ENCODE results near the gene CDC42.
A peak's percentile ranks its signal among the peaks of the same experiment; 100 is the strongest.

CDC42 gene

GRCh38 chr1:22053861-22054770 is 1.6 kb downstream of the CDC42 start:
- H4K8ac ChIP-seq (ENCODE audit: low read depth, low read length) = no peak overlapping the region
- H3K9ac ChIP-seq (ENCODE audit: low read length) = peak overlapping the region; percentile 99
- peaks cover 56% of the 10 kb centered on the region for H3K79me2 ChIP-seq (ENCODE audit: control insufficient read depth, insufficient read depth, low read length)
- no peak overlapping the region for H2BK120ac ChIP-seq (ENCODE audit: low read depth, low read length)
- H3K56ac ChIP-seq (ENCODE audit: low read length) = peak overlapping the region; percentile 97
- no peak overlapping the region for H3K23ac ChIP-seq (ENCODE audit: low read length)
- H3K27me3 ChIP-seq (ENCODE audit: insufficient read depth, low read length, poor library complexity) = no peaks in the 10 kb centered on the region
- no peaks in the 10 kb centered on the region for H3K36me3 ChIP-seq (ENCODE audit: control insufficient read depth, insufficient read depth, low read length)
- H3K4me3 ChIP-seq (ENCODE audit: low read length) = peak overlapping the region; percentile 96
- no peak overlapping the region for H4K5ac ChIP-seq (ENCODE audit: low read length)
- H3K4me2 ChIP-seq (ENCODE audit: low read length) = peak overlapping the region; percentile 100
- H3K27ac ChIP-seq (ENCODE audit: low read depth, low read length) = peak overlapping the region; percentile 99
- no peak overlapping the region for H3K4ac ChIP-seq (ENCODE audit: low read depth, low read length)
- no peaks in the 10 kb centered on the region for H3K4me1 ChIP-seq (ENCODE audit: control insufficient read depth, low read depth, low read length)
- H2AK5ac ChIP-seq (ENCODE audit: low read length) = no peak overlapping the region
- no peak overlapping the region for H2BK15ac ChIP-seq (replicated peaks; ENCODE audit: low read depth)
- DNase-seq = no peak
- no peak overlapping the region for H2BK5ac ChIP-seq (ENCODE audit: low read length)
- H3K18ac ChIP-seq (ENCODE audit: low read length) = peak overlapping the region; percentile 99
- H3K79me1 ChIP-seq (ENCODE audit: low read length) = peaks cover 2% of the 10 kb centered on the region
- WGBS (ENCODE audit: extremely low coverage, insufficient coverage, low lambda C conversion rate) = 100% methylated on average over 2 of the region's 19 CpGs

GRCh38 chr1:22055463-22055862 is 3.0 kb downstream of the CDC42 start:
- H4K5ac ChIP-seq (ENCODE audit: low read length) = no peak overlapping the region
- H2BK15ac ChIP-seq (replicated peaks; ENCODE audit: low read depth) = no peak overlapping the region
- no peak overlapping the region for H3K18ac ChIP-seq (ENCODE audit: low read length)
- peaks cover 2% of the 10 kb centered on the region for H3K79me1 ChIP-seq (ENCODE audit: low read length)
- H2AK5ac ChIP-seq (ENCODE audit: low read length) = no peak overlapping the region
- peak; percentile 35 for DNase-seq
- peaks cover 68% of the 10 kb centered on the region for H3K79me2 ChIP-seq (ENCODE audit: control insufficient read depth, insufficient read depth, low read length)
- H3K4me2 ChIP-seq (ENCODE audit: low read length) = no peak overlapping the region
- WGBS (ENCODE audit: extremely low coverage, insufficient coverage, low lambda C conversion rate) = no CpG with 5 or more reads among the region's 6 CpGs
- no peak overlapping the region for H2BK5ac ChIP-seq (ENCODE audit: low read length)
- H3K27ac ChIP-seq (ENCODE audit: low read depth, low read length) = no peak overlapping the region
- H3K4me3 ChIP-seq (ENCODE audit: low read length) = no peak overlapping the region
- no peak overlapping the region for H2BK120ac ChIP-seq (ENCODE audit: low read depth, low read length)
- no peaks in the 10 kb centered on the region for H3K4me1 ChIP-seq (ENCODE audit: control insufficient read depth, low read depth, low read length)
- H3K9ac ChIP-seq (ENCODE audit: low read length) = no peak overlapping the region
- no peaks in the 10 kb centered on the region for H3K36me3 ChIP-seq (ENCODE audit: control insufficient read depth, insufficient read depth, low read length)
- H3K4ac ChIP-seq (ENCODE audit: low read depth, low read length) = no peak overlapping the region
- no peak overlapping the region for H4K8ac ChIP-seq (ENCODE audit: low read depth, low read length)
- no peak overlapping the region for H3K56ac ChIP-seq (ENCODE audit: low read length)
- no peak overlapping the region for H3K23ac ChIP-seq (ENCODE audit: low read length)
- no peaks in the 10 kb centered on the region for H3K27me3 ChIP-seq (ENCODE audit: insufficient read depth, low read length, poor library complexity)

- H3K36me3 ChIP-seq (ENCODE audit: control insufficient read depth, insufficient read depth, low read length) = no peaks in the 10 kb centered on the region
- WGBS (ENCODE audit: extremely low coverage, insufficient coverage, low lambda C conversion rate) = no CpG with 5 or more reads among the region's 1 CpG
- no peaks in the 10 kb centered on the region for H3K27me3 ChIP-seq (ENCODE audit: insufficient read depth, low read length, poor library complexity)
- H2BK5ac ChIP-seq (ENCODE audit: low read length) = no peak overlapping the region
- no peak overlapping the region for H3K4me3 ChIP-seq (ENCODE audit: low read length)
- H2BK15ac ChIP-seq (replicated peaks; ENCODE audit: low read depth) = no peak overlapping the region
- H3K18ac ChIP-seq (ENCODE audit: low read length) = no peak overlapping the region
- no peak for DNase-seq
- no peak overlapping the region for H3K23ac ChIP-seq (ENCODE audit: low read length)
- no peak overlapping the region for H3K4ac ChIP-seq (ENCODE audit: low read depth, low read length)
- H4K5ac ChIP-seq (ENCODE audit: low read length) = no peak overlapping the region
- no peak overlapping the region for H4K8ac ChIP-seq (ENCODE audit: low read depth, low read length)
- H2AK5ac ChIP-seq (ENCODE audit: low read length) = no peak overlapping the region
- H3K27ac ChIP-seq (ENCODE audit: low read depth, low read length) = no peak overlapping the region
- no peak overlapping the region for H3K4me2 ChIP-seq (ENCODE audit: low read length)
- H2BK120ac ChIP-seq (ENCODE audit: low read depth, low read length) = no peak overlapping the region
- H3K79me1 ChIP-seq (ENCODE audit: low read length) = peaks cover 2% of the 10 kb centered on the region
- H3K4me1 ChIP-seq (ENCODE audit: control insufficient read depth, low read depth, low read length) = no peaks in the 10 kb centered on the region
- no peak overlapping the region for H3K9ac ChIP-seq (ENCODE audit: low read length)
- peaks cover 71% of the 10 kb centered on the region for H3K79me2 ChIP-seq (ENCODE audit: control insufficient read depth, insufficient read depth, low read length)
- no peak overlapping the region for H3K56ac ChIP-seq (ENCODE audit: low read length)
Observed at GRCh38 chr1:22056043-22056442, 3.5 kb downstream of the CDC42 start.

- Histone ChIP-seq H3K18ac (ENCODE audit: low read length) (no peak overlapping the region), H3K4ac (ENCODE audit: low read depth, low read length) (no peak overlapping the region), H2BK5ac (ENCODE audit: low read length) (no peak overlapping the region), H3K23ac (ENCODE audit: low read length) (no peak overlapping the region), H3K36me3 (ENCODE audit: control insufficient read depth, insufficient read depth, low read length) (no peaks in the 10 kb centered on the region), H2BK15ac (replicated peaks; ENCODE audit: low read depth) (no peak overlapping the region), H3K9ac (ENCODE audit: low read length) (no peak overlapping the region), H3K27ac (ENCODE audit: low read depth, low read length) (no peak overlapping the region), H3K4me3 (ENCODE audit: low read length) (no peak overlapping the region), H4K8ac (ENCODE audit: low read depth, low read length) (no peak overlapping the region), H3K79me1 (ENCODE audit: low read length) (peaks cover 2% of the 10 kb centered on the region), H3K4me1 (ENCODE audit: control insufficient read depth, low read depth, low read length) (no peaks in the 10 kb centered on the region), H3K4me2 (ENCODE audit: low read length) (no peak overlapping the region), H4K5ac (ENCODE audit: low read length) (no peak overlapping the region), H2AK5ac (ENCODE audit: low read length) (no peak overlapping the region), H2BK120ac (ENCODE audit: low read depth, low read length) (no peak overlapping the region), H3K79me2 (ENCODE audit: control insufficient read depth, insufficient read depth, low read length) (peaks cover 75% of the 10 kb centered on the region), H3K27me3 (ENCODE audit: insufficient read depth, low read length, poor library complexity) (no peaks in the 10 kb centered on the region), H3K56ac (ENCODE audit: low read length) (no peak overlapping the region)
- no peak for DNase-seq
- no CpG with 5 or more reads among the region's 2 CpGs for WGBS (ENCODE audit: extremely low coverage, insufficient coverage, low lambda C conversion rate)
Observed at GRCh38 chr1:22056936-22057335, 4.4 kb downstream of the CDC42 start.

- Histone ChIP-seq H2BK15ac (replicated peaks; ENCODE audit: low read depth) (no peak overlapping the region), H2BK120ac (ENCODE audit: low read depth, low read length) (no peak overlapping the region), H3K9ac (ENCODE audit: low read length) (no peak overlapping the region), H3K4me1 (ENCODE audit: control insufficient read depth, low read depth, low read length) (no peaks in the 10 kb centered on the region), H3K79me1 (ENCODE audit: low read length) (peaks cover 4% of the 10 kb centered on the region), H3K36me3 (ENCODE audit: control insufficient read depth, insufficient read depth, low read length) (no peaks in the 10 kb centered on the region), H2BK5ac (ENCODE audit: low read length) (no peak overlapping the region), H3K4me3 (ENCODE audit: low read length) (no peak overlapping the region), H3K56ac (ENCODE audit: low read length) (no peak overlapping the region), H3K4me2 (ENCODE audit: low read length) (no peak overlapping the region), H4K5ac (ENCODE audit: low read length) (no peak overlapping the region), H3K18ac (ENCODE audit: low read length) (no peak overlapping the region), H3K27ac (ENCODE audit: low read depth, low read length) (no peak overlapping the region), H3K23ac (ENCODE audit: low read length) (no peak overlapping the region), H3K27me3 (ENCODE audit: insufficient read depth, low read length, poor library complexity) (no peaks in the 10 kb centered on the region), H3K4ac (ENCODE audit: low read depth, low read length) (no peak overlapping the region), H2AK5ac (ENCODE audit: low read length) (no peak overlapping the region), H3K79me2 (ENCODE audit: control insufficient read depth, insufficient read depth, low read length) (peaks cover 83% of the 10 kb centered on the region), H4K8ac (ENCODE audit: low read depth, low read length) (no peak overlapping the region)
- no CpG with 5 or more reads among the region's 10 CpGs for WGBS (ENCODE audit: extremely low coverage, insufficient coverage, low lambda C conversion rate)
- DNase-seq = peak; percentile 69
Observed at GRCh38 chr1:22057861-22058260, 5.4 kb downstream of the CDC42 start.
